Thyroid gland (tissue), 4 donors: ENCODE results near the gene RTN4R. TPM values are rescaled to one million over a fixed set of nuclear protein-coding genes. Genes with fewer than 3 reads are reported as not detected.

Source experiments
- DNase-seq, 2 donors: peaks; one replicate each; pipeline ENCODE4 v3.0.0-alpha.2; 2019
- H3K27ac ChIP-seq, 3 donors: fragments of 200-600 bp; sonication (generic); 1 replicate in 2 of 3; 2 replicates in 1 of 3; pipeline ENCODE4 v1.5.1; 2016 to 2019; ENCODE audit warnings: mild to moderate bottlenecking in 1 of 3, moderate library complexity in 1 of 3
- H3K27me3 ChIP-seq: fragments of 200-600 bp; sonication (generic); one replicate; pipeline ENCODE4 v1.5.1; 2019
- H3K36me3 ChIP-seq, 2 donors: fragments of 200-600 bp; sonication (generic); one replicate each; pipeline ENCODE4 v1.5.1; 2016 to 2019
- H3K4me1 ChIP-seq, 2 donors: fragments of 200-600 bp; sonication (generic); one replicate each; pipeline ENCODE4 v1.5.1; 2017 to 2019
- H3K4me3 ChIP-seq, 3 donors: fragments of 200-600 bp; sonication (generic); replicated peaks in 1 of 3; 1 replicate in 2 of 3; 2 replicates in 1 of 3; pipeline ENCODE4 v1.5.1; 2016; ENCODE audit warnings: mild to moderate bottlenecking in 1 of 3
- H3K9me3 ChIP-seq: fragments of 200-600 bp; sonication (generic); one replicate; pipeline ENCODE4 v1.5.1; 2017
- CTCF ChIP-seq, 6 experiments: fragments of 200-600 bp in 3 of 6; fragments of 450-650 bp in 3 of 6; sonication (generic) in 3 of 6; IDR thresholded peaks; one replicate each; pipeline ENCODE4 v1.5.1; 2016 to 2019; ENCODE audit warnings: antibody characterized with exemption in 6 of 6, mild to moderate bottlenecking in 2 of 6, inconsistent platforms in 1 of 6, moderate library complexity in 1 of 6
- POLR2A ChIP-seq, 2 donors: fragments of 450-650 bp; IDR thresholded peaks; one replicate each; pipeline ENCODE4 v1.6.1; 2017; ENCODE audit warnings: antibody characterized with exemption in 2 of 2, mild to moderate bottlenecking in 2 of 2, moderate library complexity in 1 of 2
- WGBS, 2 donors: methylation state at CpG; one replicate each; pipeline ENCODE4 v1.1.5; 2017; 5-methylcytosine and 5-hydroxymethylcytosine counted together
- intact Hi-C: fragments of 100-400 bp; cut with DNase I; formaldehyde crosslinking; loops from one replicate; pipeline ENCODE4 v1.15.1; 2023
- total RNA-seq, 4 donors: library from RNA; depleted of rRNA; stranded (reverse); fragments of >200 nt; gene quantifications; one replicate each; pipeline ENCODE4 v1.2.3, GENCODE V29; 2016

RTN4R gene
- total RNA-seq, 4 donors from 2014 or later, result 4.0 to 8.6 (median 5.9) TPM

- 24 to 27% methylated on average over 11 to 12 of the region's 12 CpGs for WGBS, 2 donors
- peak; percentile 72 to 79 for DNase-seq
- Histone ChIP-seq H3K27ac (peak overlapping the region in 2 of 3 donors; percentile 66 to 79), H3K4me1 (peaks cover 40 to 52% of the 10 kb centered on the region in 2 donors), H3K9me3 (no peaks in the 10 kb centered on the region), H3K36me3 (no peaks in the 10 kb centered on the region), H3K4me3 (peak overlapping the region; percentile 17 to 36 (median 22)), H3K27me3 (no peaks in the 10 kb centered on the region)
- intact Hi-C loops, result no loop called here
- TF ChIP-seq CTCF (IDR thresholded peaks at IDR 0.05) (peak in 3 of 6 experiments; percentile 23 to 36 (median 33)), POLR2A (IDR thresholded peaks at IDR 0.05) (peak in 1 of 2 donors; percentile 56)
Observed at GRCh38 chr22:20205964-20206708, 62.0 kb downstream of the RTN4R start.

GRCh38 chr22:20205464-20205963, 62.6 kb downstream of the RTN4R start:
- 88% methylated on average over 14 to 15 of the region's 15 CpGs for WGBS, 2 donors
- peaks cover 34 to 45% of the 10 kb centered on the region in 2 donors for H3K4me1 ChIP-seq
- no peaks in the 10 kb centered on the region for H3K36me3 ChIP-seq
- TF ChIP-seq CTCF (IDR thresholded peaks at IDR 0.05), result no peak
- no peak for TF ChIP-seq POLR2A (IDR thresholded peaks at IDR 0.05)
- no peak for DNase-seq
- no peaks in the 10 kb centered on the region for H3K9me3 ChIP-seq
- intact Hi-C loops, result no loop called here
- no peaks in the 10 kb centered on the region for H3K27me3 ChIP-seq
- H3K27ac ChIP-seq, result peak overlapping the region in 1 of 3 donors; percentile 79
- H3K4me3 ChIP-seq, result no peak overlapping the region

- no peaks in the 10 kb centered on the region for H3K36me3 ChIP-seq
- H3K4me3 ChIP-seq, result no peak overlapping the region
- no peaks in the 10 kb centered on the region for H3K27me3 ChIP-seq
- intact Hi-C loops, result no loop called here
- WGBS, 2 donors, result 70 to 80% methylated on average over 1 to 3 of the region's 16 CpGs
- H3K9me3 ChIP-seq, result no peaks in the 10 kb centered on the region
- TF ChIP-seq CTCF (IDR thresholded peaks at IDR 0.05) (no peak), POLR2A (IDR thresholded peaks at IDR 0.05) (no peak)
- DNase-seq, result no peak
- no peak overlapping the region for H3K27ac ChIP-seq
- peaks cover 31 to 41% of the 10 kb centered on the region in 2 donors for H3K4me1 ChIP-seq
Observed at GRCh38 chr22:20204806-20205205, 63.3 kb downstream of the RTN4R start.

GRCh38 chr22:20204311-20204710, 63.8 kb downstream of the RTN4R start:
- Histone ChIP-seq H3K9me3 (no peaks in the 10 kb centered on the region), H3K27ac (peak overlapping the region; percentile 32 to 51 (median 42)), H3K4me3 (no peak overlapping the region), H3K4me1 (peaks cover 31 to 41% of the 10 kb centered on the region in 2 donors), H3K36me3 (no peaks in the 10 kb centered on the region), H3K27me3 (no peaks in the 10 kb centered on the region)
- DNase-seq, result no peak
- 69% methylated on average over 2 of the region's 8 CpGs; no CpG with 5 or more reads in 1 of the 2 donors for WGBS, 2 donors
- intact Hi-C loops, result no loop called here
- TF ChIP-seq POLR2A (IDR thresholded peaks at IDR 0.05) (no peak), CTCF (IDR thresholded peaks at IDR 0.05) (no peak)
